GM19455 (cell line): ENCODE results near the gene MRPL22.
A peak's percentile ranks its signal among the peaks of the same experiment; 100 is the strongest.
"Not testable (repeated sequence)": the region's sequence is repeated elsewhere in the genome, so short reads cannot be mapped to it uniquely, and the experiment has no call there.

Experiments
- ATAC-seq: cut with Tn5 transposase; IDR thresholded peaks from one replicate; pipeline ENCODE4 v1.9.1; 2021; ENCODE audit not compliant: unreplicated experiment

Gene MRPL22

GRCh38 chr5:154939387-154939786 is 1.5 kb upstream of the MRPL22 start:
- not testable (repeated sequence) for ATAC-seq

- ATAC-seq = no peak
Observed at GRCh38 chr5:154940375-154940771, 500 bp upstream of the MRPL22 start.

DNA sequence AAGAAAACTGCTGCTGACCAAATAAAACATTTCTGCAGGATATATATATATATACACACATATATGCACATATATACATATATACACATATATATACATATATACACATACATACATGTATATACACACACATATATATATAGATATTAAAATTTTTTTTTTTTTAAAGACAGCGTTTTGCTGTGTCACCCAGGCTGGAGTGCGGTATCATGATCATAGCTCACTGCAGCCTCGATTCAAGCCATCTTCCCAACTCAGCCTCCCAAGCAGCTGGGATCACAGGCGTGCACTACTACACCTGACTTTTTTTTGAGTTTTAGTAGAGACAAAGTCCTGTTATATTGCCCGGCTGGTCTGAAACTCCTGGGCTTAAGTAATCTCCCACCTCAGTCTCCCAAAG is 2.7 kb downstream of the MRPL22 start:
- no peak for ATAC-seq

GRCh38 chr5:154944716-154945115 is 3.8 kb downstream of the MRPL22 start:
- ATAC-seq = no peak

GRCh38 chr5:154945695-154946301 is 4.9 kb downstream of the MRPL22 start:
- ATAC-seq = no peak

DNA sequence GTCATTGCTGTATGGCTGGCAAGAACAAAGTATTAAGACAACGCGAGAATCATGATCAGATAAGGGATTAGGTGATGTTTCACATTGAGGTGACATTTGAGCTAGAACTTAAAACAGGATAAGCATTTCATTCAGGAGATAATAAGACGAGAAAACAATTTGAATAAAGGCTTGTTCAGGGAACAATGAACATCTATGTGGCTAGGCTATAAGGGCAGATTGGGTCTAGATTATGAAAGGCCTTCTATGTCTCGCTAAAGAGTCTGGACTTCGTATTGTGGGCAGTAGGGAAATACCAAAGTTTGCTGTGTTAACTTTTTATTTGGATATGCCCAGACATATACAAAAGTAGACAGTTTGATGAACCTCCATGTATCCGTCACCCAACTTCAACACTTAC is 6.9 kb downstream of the MRPL22 start:
- ATAC-seq = no peak

GRCh38 chr5:154948313-154948712 is 7.4 kb downstream of the MRPL22 start:
- no peak for ATAC-seq

DNA sequence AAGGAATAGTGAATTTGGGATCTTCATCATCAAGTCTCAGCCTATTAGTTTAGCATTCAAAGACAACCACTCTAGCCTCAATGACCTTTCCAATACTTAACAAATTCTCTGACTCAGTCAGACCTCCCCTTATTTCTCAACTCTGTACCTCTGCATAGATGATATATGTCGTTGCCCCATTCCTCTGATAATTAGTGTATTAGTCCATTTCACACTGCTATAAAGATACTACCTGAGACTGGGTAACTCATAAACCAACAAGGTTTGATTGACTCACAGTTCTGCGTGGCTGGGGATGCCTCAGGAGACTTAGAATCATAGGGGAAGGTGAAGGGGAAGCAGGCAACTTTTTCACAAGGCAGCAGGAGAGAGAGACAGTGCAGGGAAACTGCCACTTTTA is 8.9 kb downstream of the MRPL22 start:
- ATAC-seq = no peak

- ATAC-seq = no peak
Observed at GRCh38 chr5:154956712-154957111, 15.8 kb downstream of the MRPL22 start.

DNA sequence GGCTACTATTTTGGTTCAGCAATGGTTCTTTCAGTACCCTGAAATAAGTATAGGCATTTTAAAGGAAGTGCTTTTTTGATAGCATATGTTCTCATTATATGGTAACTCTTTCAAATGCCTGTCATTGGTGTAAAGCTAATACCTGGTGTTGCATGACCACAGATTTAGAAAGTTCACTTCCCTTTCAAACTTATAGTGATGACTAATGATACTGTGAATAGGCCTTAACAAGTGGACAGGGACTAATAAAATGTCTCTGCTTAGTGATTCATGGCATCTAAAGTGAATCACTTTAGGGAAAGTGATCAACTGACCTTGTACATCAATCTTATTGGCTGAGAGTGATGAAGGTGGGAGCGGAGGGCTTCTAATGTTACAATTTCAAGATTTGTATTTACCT is 21.6 kb downstream of the MRPL22 start:
- peak; percentile 91 for ATAC-seq

DNA sequence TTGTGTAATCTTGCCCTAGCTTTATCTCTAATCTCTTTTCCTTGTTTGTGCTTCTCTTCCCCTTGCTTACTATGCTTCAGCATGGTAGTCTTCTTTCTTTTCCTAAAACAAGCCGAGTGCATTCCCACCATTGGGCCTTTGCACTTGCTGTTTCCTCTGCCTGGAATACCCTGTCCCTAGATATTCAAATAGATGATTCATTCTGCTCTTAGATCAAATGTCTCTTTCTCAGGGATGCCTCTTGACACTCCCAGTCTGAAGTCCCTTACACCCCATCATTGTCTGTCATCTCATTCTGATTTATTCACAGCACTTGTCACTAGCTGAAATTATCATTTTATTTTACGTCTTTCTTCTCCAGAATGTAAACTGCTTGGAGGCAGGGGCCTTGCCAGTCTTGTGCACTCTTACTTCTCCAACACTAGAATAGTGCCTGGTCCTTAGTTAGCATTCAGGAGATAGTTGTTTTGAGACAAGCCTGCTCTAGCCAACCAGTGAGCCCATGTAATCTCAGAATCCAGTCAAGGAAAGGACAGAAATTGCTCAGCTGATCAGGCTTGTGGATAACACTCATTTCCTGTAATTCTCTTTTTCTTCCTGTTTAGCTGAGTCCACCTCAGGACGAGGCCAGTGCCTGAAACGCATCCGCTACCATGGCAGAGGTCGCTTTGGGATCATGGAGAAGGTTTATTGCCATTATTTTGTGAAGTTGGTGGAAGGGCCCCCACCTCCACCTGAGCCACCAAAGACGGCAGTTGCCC is 25.4 kb downstream of the MRPL22 start:
- ATAC-seq = no peak

GRCh38 chr5:154966874-154967273 is 26.0 kb downstream of the MRPL22 start:
- no peak for ATAC-seq

DNA sequence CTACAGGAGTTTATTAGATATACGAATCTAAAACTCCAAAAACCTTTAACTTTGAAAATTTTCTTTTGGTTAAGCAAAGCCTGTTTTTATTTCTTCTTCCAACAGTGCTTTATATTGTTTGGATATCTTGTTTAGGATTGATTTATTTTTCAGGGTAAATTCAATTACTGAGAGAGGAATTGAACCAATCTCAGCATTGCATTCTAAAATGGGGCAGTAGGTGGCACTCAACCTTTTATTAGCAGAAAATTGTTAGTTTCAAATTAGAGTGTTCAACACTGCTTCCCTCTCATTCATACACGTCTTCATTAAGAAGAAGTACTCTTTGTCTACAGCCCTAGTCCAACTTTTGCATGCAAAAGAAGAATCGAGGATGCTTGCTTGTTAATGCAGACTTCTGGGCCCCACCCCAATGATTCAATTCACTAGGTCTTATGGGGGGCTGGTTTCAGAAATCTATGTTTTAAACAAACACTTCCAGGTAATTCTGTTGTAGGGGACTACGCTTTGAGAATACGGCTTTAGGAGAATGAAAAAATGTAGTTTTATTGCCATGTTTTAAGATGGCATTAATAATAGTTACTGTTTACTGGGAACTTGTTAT is 26.6 kb downstream of the MRPL22 start:
- no peak for ATAC-seq

DNA sequence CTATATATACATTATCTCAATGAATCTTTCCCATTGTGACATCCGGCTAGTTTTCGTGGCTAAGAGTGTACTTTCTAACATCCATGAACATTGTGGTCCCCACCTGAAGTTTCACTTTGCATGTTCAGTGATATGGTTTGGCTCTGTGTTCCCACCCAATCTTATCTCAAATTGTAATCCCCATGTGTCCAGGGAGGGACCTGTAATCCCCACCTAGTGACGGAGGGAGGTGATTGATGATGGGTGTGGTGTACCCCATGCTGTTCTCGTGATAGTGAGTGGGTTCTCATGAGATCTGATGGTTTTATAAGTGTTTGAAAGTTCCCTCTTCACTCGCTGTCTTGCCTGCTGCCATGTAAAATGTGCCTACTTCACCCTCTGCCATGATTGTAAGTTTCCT is 28.1 kb downstream of the MRPL22 start:
- ATAC-seq = no peak

- no peak for ATAC-seq
Observed at GRCh38 chr5:154970759-154971158, 29.9 kb downstream of the MRPL22 start.

GRCh38 chr5:154971501-154971900 is 30.6 kb downstream of the MRPL22 start:
- no peak for ATAC-seq

- ATAC-seq = no peak
Observed at GRCh38 chr5:154972476-154973080, 31.7 kb downstream of the MRPL22 start.

DNA sequence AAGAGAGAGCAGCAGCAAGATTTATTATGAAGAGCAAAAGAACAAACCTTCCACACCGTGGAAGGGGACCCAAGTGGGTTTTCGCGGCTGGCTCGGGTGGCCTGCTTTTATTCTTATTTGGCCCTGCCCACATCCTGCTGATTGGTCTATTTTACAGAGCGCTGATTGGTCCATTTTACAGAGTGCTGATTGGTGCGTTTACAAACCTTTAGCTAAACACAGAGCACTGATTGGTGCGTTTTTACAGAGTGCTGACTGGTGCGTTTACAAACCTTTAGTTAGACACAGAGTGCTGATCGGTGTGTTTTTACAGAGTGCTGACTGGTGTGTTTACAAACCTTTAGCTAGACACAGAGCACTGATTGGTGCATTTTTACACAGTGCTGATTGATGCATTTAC is 35.2 kb downstream of the MRPL22 start:
- not testable (repeated sequence) for ATAC-seq

- ATAC-seq = no peak
Observed at GRCh38 chr5:154977409-154977808, 36.5 kb downstream of the MRPL22 start.

GRCh38 chr5:154978294-154978693 is 37.4 kb downstream of the MRPL22 start:
- not testable (repeated sequence) for ATAC-seq

- ATAC-seq = no peak
Observed at GRCh38 chr5:154984946-154985516, 44.2 kb downstream of the MRPL22 start.

DNA sequence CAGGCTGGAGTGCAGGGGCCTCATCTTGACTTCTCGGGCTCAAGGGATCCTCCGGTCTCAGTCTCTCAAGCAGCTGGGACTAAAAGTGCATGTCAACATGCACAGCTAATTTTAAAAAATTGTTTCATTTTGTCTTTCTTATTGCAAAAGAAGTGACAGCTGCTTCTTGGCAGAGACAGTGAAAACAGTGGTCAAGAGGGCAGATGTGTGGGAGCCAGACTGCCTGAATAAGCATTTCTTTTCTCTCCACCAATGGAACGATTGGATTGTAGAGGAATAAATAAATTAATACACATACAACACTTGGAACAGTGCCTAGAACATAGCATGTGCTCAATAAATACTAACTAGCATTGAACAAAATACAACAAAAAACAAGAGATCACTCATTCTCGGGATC is 45.3 kb downstream of the MRPL22 start:
- no peak for ATAC-seq
